Breast epithelium (tissue), 3 donors: Measurements from ENCODE around the gene PDCD1.

ENCODE experiments used
- POLR2A ChIP-seq: fragments of 450-650 bp; IDR thresholded peaks from one replicate; pipeline ENCODE4 v1.6.1; 2016; ENCODE audit warnings: antibody characterized with exemption, mild to moderate bottlenecking, moderate library complexity
- TF ChIP-seq, protein P1 (sequence below), 3 donors: fragments of 450-650 bp; IDR thresholded peaks; one replicate each; pipeline ENCODE4 v1.5.1; 2016 to 2017; ENCODE audit warnings: antibody characterized with exemption in 3 of 3, mild to moderate bottlenecking in 3 of 3, moderate library complexity in 3 of 3

DNA sequence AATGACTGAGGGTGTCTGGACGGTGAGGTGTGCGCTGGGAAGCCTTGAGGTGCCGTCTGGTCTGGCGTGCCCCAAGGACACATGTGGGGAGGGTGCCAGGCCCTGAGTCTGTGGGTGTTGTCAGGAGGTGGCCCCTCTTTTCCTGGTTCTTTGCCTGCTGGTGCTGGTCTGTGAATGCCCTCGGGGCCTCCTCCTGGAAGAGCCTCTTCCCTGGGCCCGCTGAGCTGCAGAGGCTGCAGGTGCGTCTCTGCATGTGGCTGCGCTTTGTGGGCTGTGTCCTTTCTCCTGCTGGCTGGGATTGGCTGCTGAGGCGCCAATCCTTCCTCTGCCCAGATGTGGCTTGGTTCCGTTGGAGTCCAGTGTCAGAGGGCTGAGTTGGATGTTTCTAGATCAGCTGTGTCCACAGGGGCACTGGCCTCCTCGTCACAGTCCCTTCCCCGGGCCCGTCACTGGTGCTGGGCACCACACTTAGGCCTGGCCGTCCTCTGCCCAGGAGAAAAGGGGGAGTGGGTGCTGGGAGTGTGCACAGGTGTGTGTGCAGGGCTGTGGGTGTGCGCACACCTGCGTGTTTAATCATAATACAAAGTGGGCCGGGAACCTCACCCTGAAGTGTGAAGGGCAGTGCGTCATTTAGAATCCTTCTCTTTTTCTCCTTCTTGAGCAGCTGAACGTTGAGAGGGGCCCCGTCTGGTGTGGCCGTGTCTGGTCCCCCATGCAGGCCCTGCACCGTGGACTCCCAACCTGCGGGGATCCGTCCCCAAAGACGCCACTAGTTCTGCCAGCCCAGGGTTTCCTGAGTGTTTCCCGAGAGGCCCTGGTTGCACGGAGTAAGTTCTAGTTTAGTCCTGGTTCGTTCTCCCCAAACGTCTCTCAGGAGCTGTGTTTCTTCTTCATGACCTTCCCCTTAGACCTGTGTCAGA is 46.4 kb upstream of the PDCD1 start:
- TF ChIP-seq, protein P1, sequence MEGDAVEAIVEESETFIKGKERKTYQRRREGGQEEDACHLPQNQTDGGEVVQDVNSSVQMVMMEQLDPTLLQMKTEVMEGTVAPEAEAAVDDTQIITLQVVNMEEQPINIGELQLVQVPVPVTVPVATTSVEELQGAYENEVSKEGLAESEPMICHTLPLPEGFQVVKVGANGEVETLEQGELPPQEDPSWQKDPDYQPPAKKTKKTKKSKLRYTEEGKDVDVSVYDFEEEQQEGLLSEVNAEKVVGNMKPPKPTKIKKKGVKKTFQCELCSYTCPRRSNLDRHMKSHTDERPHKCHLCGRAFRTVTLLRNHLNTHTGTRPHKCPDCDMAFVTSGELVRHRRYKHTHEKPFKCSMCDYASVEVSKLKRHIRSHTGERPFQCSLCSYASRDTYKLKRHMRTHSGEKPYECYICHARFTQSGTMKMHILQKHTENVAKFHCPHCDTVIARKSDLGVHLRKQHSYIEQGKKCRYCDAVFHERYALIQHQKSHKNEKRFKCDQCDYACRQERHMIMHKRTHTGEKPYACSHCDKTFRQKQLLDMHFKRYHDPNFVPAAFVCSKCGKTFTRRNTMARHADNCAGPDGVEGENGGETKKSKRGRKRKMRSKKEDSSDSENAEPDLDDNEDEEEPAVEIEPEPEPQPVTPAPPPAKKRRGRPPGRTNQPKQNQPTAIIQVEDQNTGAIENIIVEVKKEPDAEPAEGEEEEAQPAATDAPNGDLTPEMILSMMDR (IDR thresholded peaks at IDR 0.05), result no peak
- TF ChIP-seq POLR2A, result no peak
